SK-N-SH treated with all-trans-retinoic acid at 6 μM for 48 hours (cell line): ENCODE data around the gene PIANP.

Experiments
- ATAC-seq: fragments of 200-7000 bp; cut with Tn5 transposase; 3 replicates; pipeline ENCODE4 v1.9.1; 2020; ENCODE audit warnings: mild to moderate bottlenecking, moderate library complexity
- ARNTL ChIP-seq: fragments of 450-650 bp; formaldehyde crosslinking; IDR thresholded peaks from 2 replicates; pipeline ENCODE4 v1.5.0; 2020; ENCODE audit warnings: low read depth, mild to moderate bottlenecking, moderate library complexity, borderline replicate concordance
- BACH2 ChIP-seq: fragments of 250-450 bp; sonication (Bioruptor Pico); IDR thresholded peaks from 2 replicates; pipeline ENCODE4 v1.9.0; 2021; ENCODE audit warnings: mild to moderate bottlenecking, borderline replicate concordance
- CREB5 ChIP-seq: fragments of 250-450 bp; sonication (Bioruptor Pico); IDR thresholded peaks from 2 replicates; pipeline ENCODE4 v1.5.1; 2020; ENCODE audit warnings: low read depth, mild to moderate bottlenecking, moderate library complexity
- CSDC2 ChIP-seq: fragments of 250-450 bp; sonication (Bioruptor Pico); IDR thresholded peaks from 2 replicates; pipeline ENCODE4 v1.5.0; 2020; ENCODE audit warnings: mild to moderate bottlenecking, moderate library complexity
- CSRNP3 ChIP-seq: fragments of 250-450 bp; sonication (Bioruptor Pico); IDR thresholded peaks from 2 replicates; pipeline ENCODE4 v1.5.1; 2021; ENCODE audit warnings: mild to moderate bottlenecking, moderate library complexity
- ESRRG ChIP-seq: fragments of 250-450 bp; sonication (Bioruptor Pico); IDR thresholded peaks from 2 replicates; pipeline ENCODE4 v1.6.1; 2021; ENCODE audit warnings: mild to moderate bottlenecking
- GLIS3 ChIP-seq: fragments of 250-450 bp; sonication (Bioruptor Pico); IDR thresholded peaks from 2 replicates; pipeline ENCODE4 v1.5.0; 2020; ENCODE audit warnings: mild to moderate bottlenecking, moderate library complexity
- ISL1 ChIP-seq: fragments of 250-450 bp; sonication (Bioruptor Pico); IDR thresholded peaks from 2 replicates; pipeline ENCODE4 v2.1.2; 2022; ENCODE audit warnings: mild to moderate bottlenecking, moderate library complexity
- OSR1 ChIP-seq: fragments of 250-450 bp; sonication (Bioruptor Pico); IDR thresholded peaks from 2 replicates; pipeline ENCODE4 v1.8.0; 2022; ENCODE audit warnings: moderate library complexity, mild to moderate bottlenecking, inconsistent platforms
- PATZ1 ChIP-seq: fragments of 250-450 bp; sonication (Bioruptor Pico); IDR thresholded peaks from 2 replicates; pipeline ENCODE4 v1.8.0; 2020; ENCODE audit warnings: mild to moderate bottlenecking, moderate library complexity, borderline replicate concordance
- POU6F1 ChIP-seq: fragments of 250-450 bp; sonication (Bioruptor Pico); IDR thresholded peaks from 2 replicates; pipeline ENCODE4 v1.8.0; 2021; ENCODE audit warnings: low read depth, mild to moderate bottlenecking, moderate library complexity, borderline replicate concordance
- PPARA ChIP-seq: fragments of 250-450 bp; sonication (Bioruptor Pico); IDR thresholded peaks from 2 replicates; pipeline ENCODE4 v1.5.0; 2020; ENCODE audit warnings: mild to moderate bottlenecking, borderline replicate concordance
- RARB ChIP-seq: fragments of 250-450 bp; sonication (Bioruptor Pico); IDR thresholded peaks from 2 replicates; pipeline ENCODE4 v1.8.0; 2021; ENCODE audit warnings: mild to moderate bottlenecking, moderate library complexity
- SNAI2 ChIP-seq: fragments of 250-450 bp; sonication (Bioruptor Pico); IDR thresholded peaks from 2 replicates; pipeline ENCODE4 v1.5.0; 2020; ENCODE audit warnings: mild to moderate bottlenecking, moderate library complexity
- TCF4 ChIP-seq: fragments of 250-450 bp; sonication (Bioruptor Pico); IDR thresholded peaks from 2 replicates; pipeline ENCODE4 v1.8.0; 2021; ENCODE audit warnings: mild to moderate bottlenecking, moderate library complexity, borderline replicate concordance
- TSHZ2 ChIP-seq: fragments of 250-450 bp; sonication (Bioruptor Pico); IDR thresholded peaks from 2 replicates; pipeline ENCODE4 v1.5.0; 2020; ENCODE audit warnings: mild to moderate bottlenecking, moderate library complexity
- ZC3H10 ChIP-seq: fragments of 250-450 bp; sonication (Bioruptor Pico); IDR thresholded peaks from 2 replicates; pipeline ENCODE4 v1.5.1; 2021; ENCODE audit warnings: mild to moderate bottlenecking, moderate library complexity
- ZFP3 ChIP-seq: fragments of 250-450 bp; sonication (Bioruptor Pico); IDR thresholded peaks from 2 replicates; pipeline ENCODE4 v1.5.0; 2020; ENCODE audit warnings: mild to moderate bottlenecking, moderate library complexity
- ZFP30 ChIP-seq: fragments of 450-650 bp; formaldehyde crosslinking; IDR thresholded peaks from 2 replicates; pipeline ENCODE4 v1.5.0; 2022; ENCODE audit warnings: mild to moderate bottlenecking, moderate library complexity
- ZNF565 ChIP-seq: fragments of 450-650 bp; formaldehyde crosslinking; conservative IDR thresholded peaks from 2 replicates; pipeline ENCODE4 v1.5.0; 2020; ENCODE audit warnings: low read depth, mild to moderate bottlenecking, moderate library complexity
- ZNF70 ChIP-seq: fragments of 450-650 bp; formaldehyde crosslinking; IDR thresholded peaks from 2 replicates; pipeline ENCODE4 v1.5.0; 2020; ENCODE audit warnings: mild to moderate bottlenecking, moderate library complexity
- ZNF8 ChIP-seq: fragments of 450-650 bp; formaldehyde crosslinking; IDR thresholded peaks from 2 replicates; pipeline ENCODE4 v1.5.0; 2020; ENCODE audit warnings: mild to moderate bottlenecking, moderate library complexity

Gene PIANP

GRCh38 chr12:6694701-6695100 is 5.9 kb downstream of the PIANP start (continued):
- TF ChIP-seq PATZ1: no peak
- TF ChIP-seq, all 23 proteins: peak for 0

- no peak for ATAC-seq
- TF ChIP-seq OSR1 (CRISPR knock-in tag) (no peak), TSHZ2 (CRISPR knock-in tag) (no peak), SNAI2 (CRISPR knock-in tag) (no peak), ZNF70 (CRISPR knock-in tag) (no peak), ZFP3 (CRISPR knock-in tag) (no peak), GLIS3 (CRISPR knock-in tag) (no peak), ESRRG (CRISPR knock-in tag) (no peak), ARNTL (CRISPR knock-in tag) (no peak), POU6F1 (CRISPR knock-in tag) (no peak), TCF4 (no peak), ZNF565 (CRISPR knock-in tag) (no peak), ISL1 (no peak), ZC3H10 (CRISPR knock-in tag) (no peak), BACH2 (CRISPR knock-in tag) (no peak), CREB5 (CRISPR knock-in tag) (no peak), ZNF8 (CRISPR knock-in tag) (no peak), PPARA (CRISPR knock-in tag) (no peak), PATZ1 (no peak)
Observed at GRCh38 chr12:6693832-6694355, 6.7 kb downstream of the PIANP start.

GRCh38 chr12:6692888-6693287 is 7.7 kb downstream of the PIANP start:
- no peak for ATAC-seq
- TF ChIP-seq ZNF565 (CRISPR knock-in tag): no peak
- no peak for TF ChIP-seq ZFP30 (CRISPR knock-in tag)
- no peak for TF ChIP-seq ZNF8 (CRISPR knock-in tag)
- TF ChIP-seq PPARA (CRISPR knock-in tag): no peak
- no peak for TF ChIP-seq RARB
- no peak for TF ChIP-seq OSR1 (CRISPR knock-in tag)
- no peak for TF ChIP-seq CREB5 (CRISPR knock-in tag)
- no peak for TF ChIP-seq CSRNP3 (CRISPR knock-in tag)
- no peak for TF ChIP-seq ARNTL (CRISPR knock-in tag)
- no peak for TF ChIP-seq ESRRG (CRISPR knock-in tag)
- TF ChIP-seq ZNF70 (CRISPR knock-in tag): no peak
- TF ChIP-seq SNAI2 (CRISPR knock-in tag): no peak
- TF ChIP-seq ZC3H10 (CRISPR knock-in tag): no peak
- no peak for TF ChIP-seq POU6F1 (CRISPR knock-in tag)
- TF ChIP-seq CSDC2: no peak
- TF ChIP-seq ISL1: no peak
- TF ChIP-seq BACH2 (CRISPR knock-in tag): no peak
- TF ChIP-seq, all 23 proteins: peak for 0
